SH-SY5Y (cell line): Measurements from ENCODE around the gene NRF1.

Experiments
- GATA2 ChIP-seq: IDR thresholded peaks from 2 replicates; pipeline ENCODE4 v1.6.1; 2011; ENCODE audit warnings: mild to moderate bottlenecking, low read depth, low read length
- GATA3 ChIP-seq: IDR thresholded peaks from 2 replicates; pipeline ENCODE4 v1.6.1; 2011; ENCODE audit warnings: low read depth, mild to moderate bottlenecking, low read length, moderate library complexity

- no peak for TF ChIP-seq GATA3
- TF ChIP-seq GATA2: no peak
These were observed 5.4 kb upstream of the NRF1 start for GRCh38 chr7:129605960-129606614.
